ENCODE measurements around the gene ARL2BP.

ARL2BP gene

GRCh38 chr16:57261806-57262205 is 16.7 kb downstream of the ARL2BP start:
- TF ChIP-seq REST (IDR thresholded peaks at IDR 0.05; ENCODE audit: insufficient read depth in 1 of 2, low read depth in 2 of 2, low read length in 2 of 2) (no peak), FOXP2 (optimal IDR thresholded peaks at IDR 0.05; ENCODE audit: borderline replicate concordance, extremely low read depth, extremely low read length, insufficient read depth) (no peak), TAF1 (IDR thresholded peaks at IDR 0.05; ENCODE audit: borderline replicate concordance, insufficient read depth, low read length) (no peak), POLR2AphosphoS5 (IDR thresholded peaks at IDR 0.05; ENCODE audit: low read depth, low read length) (no peak), SIN3A (IDR thresholded peaks at IDR 0.05; ENCODE audit: borderline replicate concordance, insufficient read depth, low read length) (no peak)

- TF ChIP-seq TAF1 (IDR thresholded peaks at IDR 0.05; ENCODE audit: borderline replicate concordance, insufficient read depth, low read length) (no peak), POLR2AphosphoS5 (IDR thresholded peaks at IDR 0.05; ENCODE audit: low read depth, low read length) (no peak), SIN3A (IDR thresholded peaks at IDR 0.05; ENCODE audit: borderline replicate concordance, insufficient read depth, low read length) (no peak), REST (IDR thresholded peaks at IDR 0.05; ENCODE audit: insufficient read depth in 1 of 2, low read depth in 2 of 2, low read length in 2 of 2) (no peak), FOXP2 (optimal IDR thresholded peaks at IDR 0.05; ENCODE audit: borderline replicate concordance, extremely low read depth, extremely low read length, insufficient read depth) (no peak)
Observed at GRCh38 chr16:57262841-57263540, 17.9 kb downstream of the ARL2BP start.

- TF ChIP-seq POLR2AphosphoS5 (IDR thresholded peaks at IDR 0.05; ENCODE audit: low read depth, low read length): no peak
- TF ChIP-seq TAF1 (IDR thresholded peaks at IDR 0.05; ENCODE audit: borderline replicate concordance, insufficient read depth, low read length): no peak
- no peak for TF ChIP-seq SIN3A (IDR thresholded peaks at IDR 0.05; ENCODE audit: borderline replicate concordance, insufficient read depth, low read length)
- TF ChIP-seq FOXP2 (optimal IDR thresholded peaks at IDR 0.05; ENCODE audit: borderline replicate concordance, extremely low read depth, extremely low read length, insufficient read depth): no peak
- TF ChIP-seq REST (IDR thresholded peaks at IDR 0.05; ENCODE audit: insufficient read depth in 1 of 2, low read depth in 2 of 2, low read length in 2 of 2): no peak
Observed at GRCh38 chr16:57263541-57264351, 18.7 kb downstream of the ARL2BP start.

- TF ChIP-seq TAF1 (IDR thresholded peaks at IDR 0.05; ENCODE audit: borderline replicate concordance, insufficient read depth, low read length) (no peak), REST (IDR thresholded peaks at IDR 0.05; ENCODE audit: insufficient read depth in 1 of 2, low read depth in 2 of 2, low read length in 2 of 2) (no peak), POLR2AphosphoS5 (IDR thresholded peaks at IDR 0.05; ENCODE audit: low read depth, low read length) (no peak), FOXP2 (optimal IDR thresholded peaks at IDR 0.05; ENCODE audit: borderline replicate concordance, extremely low read depth, extremely low read length, insufficient read depth) (no peak), SIN3A (IDR thresholded peaks at IDR 0.05; ENCODE audit: borderline replicate concordance, insufficient read depth, low read length) (no peak)
Observed at GRCh38 chr16:57264381-57264780, 19.3 kb downstream of the ARL2BP start.

Measured in PFSK-1 (cell line).